Smooth muscle cell of the pulmonary artery (primary cell): ENCODE measurements around the gene CYSLTR1. TPM values are rescaled to one million over a fixed set of nuclear protein-coding genes. Genes with fewer than 3 reads are reported as not detected.

ENCODE experiments used
- total RNA-seq: library from RNA; depleted of rRNA; stranded (reverse); fragments of >200 nt; gene quantifications from 2 replicates; pipeline ENCODE4 v1.2.3, GENCODE V29; 2014

CYSLTR1 gene
- 0.13 and 5.1 TPM in 2 replicates for total RNA-seq

GRCh38 chrX:78327370-78328086 is at the start of gene CYSLTR1:
Gene CYSLTR1, minus strand, starts transcription at chrX:78327611. Its CDS starts 53,865 bp downstream, at chrX:78273746.

Other genes starting within 250 kb of the CYSLTR1 start
- 756 and 903 TPM in 2 replicates for gene PGK1, start 223.4 kb downstream of the CYSLTR1 start, total RNA-seq
- 6.0 and 9.0 TPM in 2 replicates for gene TAF9B, start 188.0 kb downstream of the CYSLTR1 start, total RNA-seq